HepG2 (cell line): Measurements from ENCODE around the gene NFE2. TPM values are rescaled to one million over a fixed set of nuclear protein-coding genes. Genes with fewer than 3 reads are reported as not detected.

Experiments
- BORCS8-MEF2B ChIP-seq: sonication (generic); formaldehyde crosslinking; IDR thresholded peaks from 2 replicates; pipeline ENCODE4 v1.8.0; 2022; ENCODE audit warnings: mild to moderate bottlenecking, missing genetic modification reagents
- ETV5 ChIP-seq: IDR thresholded peaks from 2 replicates; pipeline ENCODE4 v1.6.1; 2018; ENCODE audit warnings: missing biosample characterization, missing genetic modification reagents, inconsistent platforms, borderline replicate concordance
- HNRNPK ChIP-seq: fragments of 200-400 bp; formaldehyde crosslinking; IDR thresholded peaks from 2 replicates; pipeline ENCODE4 v1.6.1; 2018; ENCODE audit warnings: low read length, low read depth, moderate library complexity, mild to moderate bottlenecking; ENCODE audit not compliant: poor library complexity, severe bottlenecking
- IRF2 ChIP-seq: IDR thresholded peaks from 2 replicates; pipeline ENCODE4 v1.6.1; 2018; ENCODE audit warnings: missing genetic modification reagents, missing compliant biosample characterization
- IRX3 ChIP-seq: sonication (generic); formaldehyde crosslinking; IDR thresholded peaks from 2 replicates; pipeline ENCODE4 v1.8.1; 2023; ENCODE audit warnings: mild to moderate bottlenecking, low read depth, missing genetic modification reagents, borderline replicate concordance
- POLR2G ChIP-seq: fragments of 200-400 bp; formaldehyde crosslinking; IDR thresholded peaks from 2 replicates; pipeline ENCODE4 v1.6.1; 2018; ENCODE audit warnings: mild to moderate bottlenecking, low read depth, low read length, moderate library complexity
- RAD51 ChIP-seq: fragments of 450-650 bp; IDR thresholded peaks from 2 replicates; pipeline ENCODE4 v1.6.1; 2016; ENCODE audit warnings: borderline replicate concordance
- RBM22 ChIP-seq: fragments of 200-400 bp; formaldehyde crosslinking; optimal IDR thresholded peaks from 2 replicates; pipeline ENCODE3; 2017; ENCODE audit warnings: mild to moderate bottlenecking, low read length, moderate library complexity
- SOX13 ChIP-seq, 3 experiments: fragments of 450-650 bp in 1 of 3; sonication (generic) in 1 of 3; formaldehyde crosslinking in 1 of 3; IDR thresholded peaks in 2 of 3; conservative IDR thresholded peaks in 1 of 3; 2 replicates each; pipeline versions ENCODE4 v1.5.0 to v1.6.1; 2016 to 2020; ENCODE audit warnings: antibody characterized with exemption in 1 of 3, mild to moderate bottlenecking in 1 of 3, missing compliant biosample characterization in 1 of 3, missing genetic modification reagents in 1 of 3, moderate library complexity in 1 of 3
- SRF ChIP-seq: IDR thresholded peaks from 2 replicates; pipeline ENCODE4 v1.6.1; 2011; ENCODE audit warnings: mild to moderate bottlenecking, low read depth, low read length, moderate library complexity
- TOPORS ChIP-seq: sonication (generic); formaldehyde crosslinking; IDR thresholded peaks from 2 replicates; pipeline ENCODE4 v1.8.0; 2023; ENCODE audit warnings: mild to moderate bottlenecking, missing genetic modification reagents
- TSC22D2 ChIP-seq: sonication (generic); formaldehyde crosslinking; IDR thresholded peaks from 2 replicates; pipeline ENCODE4 v1.5.1; 2020; ENCODE audit warnings: missing genetic modification reagents, mild to moderate bottlenecking, borderline replicate concordance
- U2AF1 ChIP-seq: fragments of 200-400 bp; formaldehyde crosslinking; optimal IDR thresholded peaks from 2 replicates; pipeline ENCODE3; 2017; ENCODE audit warnings: mild to moderate bottlenecking, low read depth, low read length
- ZBTB8A ChIP-seq: sonication (generic); formaldehyde crosslinking; IDR thresholded peaks from 2 replicates; pipeline ENCODE4 v1.4.0; 2020; ENCODE audit warnings: mild to moderate bottlenecking, low read depth, missing genetic modification reagents, borderline replicate concordance
- ZFP37 ChIP-seq: sonication (generic); formaldehyde crosslinking; IDR thresholded peaks from 2 replicates; pipeline ENCODE4 v1.4.0; 2020; ENCODE audit warnings: missing genetic modification reagents, borderline replicate concordance
- ZNF101 ChIP-seq: sonication (generic); formaldehyde crosslinking; IDR thresholded peaks from 2 replicates; pipeline ENCODE4 v1.4.0; 2020; ENCODE audit warnings: mild to moderate bottlenecking, low read depth, missing genetic modification reagents, borderline replicate concordance
- ZNF331 ChIP-seq: sonication (generic); formaldehyde crosslinking; IDR thresholded peaks from 2 replicates; pipeline ENCODE4 v1.4.0; 2020; ENCODE audit warnings: missing genetic modification reagents
- ZNF839 ChIP-seq: sonication (generic); formaldehyde crosslinking; IDR thresholded peaks from 2 replicates; pipeline ENCODE4 v1.4.0; 2020; ENCODE audit warnings: missing genetic modification reagents, mild to moderate bottlenecking, borderline replicate concordance
- polyA plus RNA-seq, 8 experiments: library from polyadenylated mRNA; depleted of rRNA in 3 of 8; stranded (reverse) in 7 of 8; unstranded in 1 of 8; fragments of >200 nt; fragmentation: Illumina TruSeq in 4 of 8; extraction: Trizol in 4 of 8; gene quantifications; 2 replicates each; pipeline versions ENCODE4 v1.2.1 to v1.2.3, GENCODE V29; 2011 to 2016; ENCODE audit warnings: low read depth in 4 of 8, missing spikeins in 1 of 8, mixed read lengths in 1 of 8; ENCODE audit not compliant: insufficient read depth in 1 of 8
- total RNA-seq, 5 experiments: library from RNA; depleted of rRNA; stranded (reverse); fragments of >200 nt; fragmentation: Illumina TruSeq; extraction: Trizol; gene quantifications; 2 replicates each; pipeline ENCODE4 v1.2.3, GENCODE V29; 2016; ENCODE audit warnings: low read depth in 1 of 5
- TF ChIP-seq, protein P1 (sequence below): conservative IDR thresholded peaks from 2 replicates; pipeline ENCODE4 v1.6.1; 2018; ENCODE audit warnings: missing genetic modification reagents
- TF ChIP-seq, protein P2 (sequence below): sonication (generic); formaldehyde crosslinking; IDR thresholded peaks from 2 replicates; pipeline ENCODE4 v1.9.0; 2022; ENCODE audit warnings: missing genetic modification reagents, mild to moderate bottlenecking, borderline replicate concordance

Gene NFE2
- total and polyA plus RNA-seq, 2 of the 13 experiments (the other 11 are each of a cell fraction or from before 2014, with no cell fraction given): 4.5 to 7.8 TPM

DNA sequence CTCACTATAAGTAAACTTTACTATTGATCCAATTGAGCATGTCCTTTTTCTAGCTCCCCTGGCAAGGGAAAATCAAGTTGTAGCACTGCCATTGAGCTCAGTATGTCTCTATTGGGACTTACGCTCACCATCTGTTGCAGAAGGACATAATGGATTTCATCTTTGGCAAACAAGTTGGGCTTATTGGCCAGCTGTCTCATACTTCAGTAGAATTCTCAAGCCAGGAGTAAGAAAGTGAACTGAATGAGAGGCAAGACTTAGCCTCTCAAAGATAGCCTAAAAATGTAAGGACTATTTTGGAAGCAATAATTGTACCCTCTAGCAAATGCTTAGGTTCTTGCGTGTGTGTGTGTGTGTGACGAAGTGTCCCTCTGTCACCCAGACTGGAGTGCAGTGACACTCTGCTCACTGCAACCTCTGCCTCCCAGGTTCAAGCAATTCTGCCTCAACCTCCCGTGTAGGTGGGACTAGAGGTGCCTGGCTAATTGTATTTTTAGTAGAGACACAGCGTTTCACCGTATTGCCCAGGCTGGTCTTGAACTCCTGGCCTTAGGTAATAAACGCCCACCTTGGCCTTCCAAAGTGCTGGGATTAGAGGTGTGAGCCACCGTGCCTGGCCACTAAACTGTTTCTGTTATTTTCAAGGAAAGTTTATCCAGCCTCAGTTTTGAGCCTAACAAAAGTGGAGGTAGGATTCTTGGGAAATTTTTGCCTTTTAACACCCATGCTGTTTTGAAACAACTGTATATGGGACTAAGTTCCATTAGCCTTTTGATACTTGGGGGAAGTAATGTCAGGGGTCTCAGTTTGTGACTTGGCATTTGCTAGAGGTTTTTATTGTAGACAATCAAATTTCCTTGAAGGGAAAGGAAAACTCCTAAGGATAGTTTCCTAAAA, 13.3 kb downstream of the NFE2 start (continued):
- TF ChIP-seq SRF: no peak
- TF ChIP-seq BORCS8-MEF2B (CRISPR knock-in tag): 0 out of 2 replicates have a peak, but pooled peaks have one; percentile 48
- peak; percentile 100 for TF ChIP-seq RBM22
- no peak for TF ChIP-seq RAD51
- TF ChIP-seq SOX13 (IDR thresholded peaks at IDR 0.05): no peak
- no peak; a peak in 1 of 4 replicates for TF ChIP-seq SOX13 (CRISPR knock-in tag; conservative IDR thresholded peaks at IDR 0.05 in 1 of 2, IDR thresholded peaks at IDR 0.05 in 1 of 2)
- TF ChIP-seq POLR2G: peak; percentile 77
- TF ChIP-seq TOPORS: no peak
- TF ChIP-seq, protein P1, sequence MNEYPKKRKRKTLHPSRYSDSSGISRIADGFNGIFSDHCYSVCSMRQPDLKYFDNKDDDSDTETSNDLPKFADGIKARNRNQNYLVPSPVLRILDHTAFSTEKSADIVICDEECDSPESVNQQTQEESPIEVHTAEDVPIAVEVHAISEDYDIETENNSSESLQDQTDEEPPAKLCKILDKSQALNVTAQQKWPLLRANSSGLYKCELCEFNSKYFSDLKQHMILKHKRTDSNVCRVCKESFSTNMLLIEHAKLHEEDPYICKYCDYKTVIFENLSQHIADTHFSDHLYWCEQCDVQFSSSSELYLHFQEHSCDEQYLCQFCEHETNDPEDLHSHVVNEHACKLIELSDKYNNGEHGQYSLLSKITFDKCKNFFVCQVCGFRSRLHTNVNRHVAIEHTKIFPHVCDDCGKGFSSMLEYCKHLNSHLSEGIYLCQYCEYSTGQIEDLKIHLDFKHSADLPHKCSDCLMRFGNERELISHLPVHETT (CRISPR knock-in tag): no peak
- TF ChIP-seq TSC22D2 (CRISPR knock-in tag): no peak
- TF ChIP-seq ZNF331 (CRISPR knock-in tag): no peak
- TF ChIP-seq ZBTB8A (CRISPR knock-in tag): no peak
- TF ChIP-seq ZNF101 (CRISPR knock-in tag): no peak
- TF ChIP-seq ETV5 (CRISPR knock-in tag): no peak
- TF ChIP-seq IRX3 (CRISPR knock-in tag): 0 out of 2 replicates have a peak, but pooled peaks have one; percentile 23
- TF ChIP-seq HNRNPK: no peak
- TF ChIP-seq, protein P2, sequence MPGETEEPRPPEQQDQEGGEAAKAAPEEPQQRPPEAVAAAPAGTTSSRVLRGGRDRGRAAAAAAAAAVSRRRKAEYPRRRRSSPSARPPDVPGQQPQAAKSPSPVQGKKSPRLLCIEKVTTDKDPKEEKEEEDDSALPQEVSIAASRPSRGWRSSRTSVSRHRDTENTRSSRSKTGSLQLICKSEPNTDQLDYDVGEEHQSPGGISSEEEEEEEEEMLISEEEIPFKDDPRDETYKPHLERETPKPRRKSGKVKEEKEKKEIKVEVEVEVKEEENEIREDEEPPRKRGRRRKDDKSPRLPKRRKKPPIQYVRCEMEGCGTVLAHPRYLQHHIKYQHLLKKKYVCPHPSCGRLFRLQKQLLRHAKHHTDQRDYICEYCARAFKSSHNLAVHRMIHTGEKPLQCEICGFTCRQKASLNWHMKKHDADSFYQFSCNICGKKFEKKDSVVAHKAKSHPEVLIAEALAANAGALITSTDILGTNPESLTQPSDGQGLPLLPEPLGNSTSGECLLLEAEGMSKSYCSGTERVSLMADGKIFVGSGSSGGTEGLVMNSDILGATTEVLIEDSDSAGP (CRISPR knock-in tag): no peak
- TF ChIP-seq IRF2 (CRISPR knock-in tag): no peak
- no peak for TF ChIP-seq ZFP37 (CRISPR knock-in tag)
- no peak for TF ChIP-seq U2AF1
- no peak for TF ChIP-seq ZNF839
